ENCODE data around the gene ACTN1.

ACTN1 gene

DNA sequence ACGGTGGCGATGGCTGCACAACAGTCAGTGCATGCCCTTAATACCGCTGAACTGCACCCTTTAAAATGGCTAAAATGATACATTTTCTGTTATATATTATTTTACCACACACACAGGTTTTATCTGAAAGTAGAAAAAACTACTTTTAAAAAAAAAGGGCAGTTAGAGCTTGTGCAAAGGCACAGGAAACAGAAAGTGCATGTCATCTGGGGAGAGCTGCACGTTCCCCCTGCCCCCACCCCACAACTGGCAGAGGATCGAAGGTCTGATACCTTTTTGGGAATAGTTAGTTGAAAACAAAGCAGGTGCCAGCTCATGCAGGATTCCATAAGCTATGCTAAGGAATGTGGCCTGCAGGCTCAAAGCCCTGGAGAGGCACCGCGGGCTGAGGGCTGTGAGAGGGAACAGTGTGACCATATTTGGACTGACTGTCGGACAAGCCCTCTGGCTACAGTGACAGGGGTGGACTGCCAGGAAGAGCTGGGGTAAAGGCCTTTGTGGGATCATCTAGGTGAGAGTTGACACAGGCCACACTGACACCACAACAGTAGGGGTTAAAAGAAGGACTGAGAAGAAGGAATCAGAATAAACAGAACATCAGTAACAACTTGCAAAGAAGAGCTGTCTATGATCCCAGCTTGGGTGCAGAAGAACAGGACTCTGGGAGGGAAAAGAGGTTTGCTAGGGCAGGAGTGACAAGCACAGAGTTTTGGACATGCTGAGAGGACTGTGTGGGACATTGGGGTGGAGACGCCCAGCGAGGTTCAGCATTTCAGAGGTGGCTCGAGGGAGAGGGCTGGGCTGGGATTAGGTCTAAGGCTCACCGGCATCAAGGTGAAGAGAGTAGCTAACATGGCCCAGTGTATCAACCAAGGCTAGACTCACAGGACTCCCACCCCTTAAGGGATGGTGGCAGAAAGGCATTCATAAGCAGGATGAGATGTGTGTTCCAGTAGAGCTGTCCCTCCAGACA is 54.6 kb downstream of the ACTN1 start:
- DNase-seq (ENCODE audit: extremely low spot score, insufficient read length, low read depth) (no peak), FAIRE-seq (no peak)

DNA sequence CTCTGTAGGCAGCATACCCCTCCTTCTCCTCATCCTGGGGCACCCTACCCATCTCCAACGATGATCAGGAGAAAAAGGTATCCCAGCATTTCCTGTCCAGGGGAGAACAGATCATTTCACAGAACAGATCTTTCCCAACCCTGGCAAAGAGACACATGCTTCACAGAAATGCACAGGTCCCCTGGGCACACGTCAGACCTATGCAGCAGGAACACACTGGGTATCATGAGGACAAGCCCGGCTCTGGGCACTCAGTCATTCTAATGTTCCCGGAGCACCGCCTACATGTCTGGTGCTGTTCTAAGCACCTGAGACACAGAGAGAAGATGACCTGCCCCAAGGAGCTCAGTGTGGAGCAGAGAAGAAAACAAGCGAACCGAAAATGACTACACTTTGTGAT is 56.2 kb downstream of the ACTN1 start:
- DNase-seq (ENCODE audit: extremely low spot score, insufficient read length, low read depth) (no peak), FAIRE-seq (no peak)

DNA sequence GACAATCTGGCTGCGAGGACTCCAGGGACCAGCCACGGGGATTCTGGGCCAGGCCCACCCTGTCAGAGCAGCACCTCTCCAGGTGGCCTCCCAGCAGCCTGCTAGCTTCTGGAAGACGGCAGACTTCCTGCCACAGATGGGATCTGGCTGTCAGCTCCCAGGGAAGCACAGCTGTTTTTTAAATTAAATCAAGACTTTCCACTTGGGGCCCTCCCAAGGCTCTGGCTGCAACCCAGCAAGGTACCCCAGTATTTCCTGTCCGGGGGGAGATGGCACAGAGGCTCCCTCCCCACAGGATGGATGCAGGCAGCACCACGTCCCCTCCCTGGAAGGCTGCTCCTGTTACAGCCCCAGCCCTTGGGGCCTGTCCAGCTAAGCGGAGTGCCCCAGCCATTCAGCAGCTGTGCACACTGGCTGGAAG is 56.9 kb downstream of the ACTN1 start:
- FAIRE-seq (no peak), DNase-seq (ENCODE audit: extremely low spot score, insufficient read length, low read depth) (no peak)

DNA sequence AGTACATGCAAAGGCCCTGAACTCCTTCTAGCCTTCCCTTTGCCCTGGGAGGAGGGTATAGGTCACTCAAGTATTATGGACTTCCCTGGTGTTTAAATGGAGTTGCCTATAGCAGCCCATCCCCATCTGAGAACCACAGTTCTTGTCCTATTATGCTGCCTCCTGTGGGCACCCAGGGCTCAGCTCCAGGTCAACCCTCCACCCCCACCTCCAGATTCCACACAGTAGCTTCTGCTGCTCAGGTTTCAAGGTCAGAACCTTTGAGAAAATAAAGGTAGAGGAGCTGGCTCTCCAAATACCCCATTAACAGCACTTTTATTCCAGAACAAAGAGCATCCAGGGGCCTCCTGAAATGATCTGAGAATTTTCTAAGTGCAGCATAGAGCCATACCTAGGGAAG is 57.4 kb downstream of the ACTN1 start:
- DNase-seq (ENCODE audit: extremely low spot score, insufficient read length, low read depth) (no peak), FAIRE-seq (no peak)

DNA sequence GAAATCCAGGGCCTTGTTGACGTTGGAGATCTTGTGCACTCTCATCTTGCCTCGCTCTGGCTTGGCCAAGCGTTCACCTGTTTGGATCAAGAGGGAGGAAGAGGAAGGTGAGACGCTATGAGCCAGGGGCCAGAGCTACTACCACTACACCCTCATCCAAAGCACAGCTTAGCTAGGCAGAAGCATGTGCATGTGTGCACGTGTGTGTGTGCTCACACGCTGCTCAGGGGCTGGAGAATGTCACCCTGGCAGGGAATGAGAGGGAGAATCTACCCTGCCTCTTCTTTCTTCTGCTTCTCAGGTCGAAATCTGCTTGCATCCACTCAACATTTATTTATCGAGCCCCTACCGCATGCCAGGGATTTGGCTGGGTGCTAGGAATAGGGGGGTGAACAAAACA is 58.1 kb downstream of the ACTN1 start:
- no peak for DNase-seq (ENCODE audit: extremely low spot score, insufficient read length, low read depth)
- no peak for FAIRE-seq

DNA sequence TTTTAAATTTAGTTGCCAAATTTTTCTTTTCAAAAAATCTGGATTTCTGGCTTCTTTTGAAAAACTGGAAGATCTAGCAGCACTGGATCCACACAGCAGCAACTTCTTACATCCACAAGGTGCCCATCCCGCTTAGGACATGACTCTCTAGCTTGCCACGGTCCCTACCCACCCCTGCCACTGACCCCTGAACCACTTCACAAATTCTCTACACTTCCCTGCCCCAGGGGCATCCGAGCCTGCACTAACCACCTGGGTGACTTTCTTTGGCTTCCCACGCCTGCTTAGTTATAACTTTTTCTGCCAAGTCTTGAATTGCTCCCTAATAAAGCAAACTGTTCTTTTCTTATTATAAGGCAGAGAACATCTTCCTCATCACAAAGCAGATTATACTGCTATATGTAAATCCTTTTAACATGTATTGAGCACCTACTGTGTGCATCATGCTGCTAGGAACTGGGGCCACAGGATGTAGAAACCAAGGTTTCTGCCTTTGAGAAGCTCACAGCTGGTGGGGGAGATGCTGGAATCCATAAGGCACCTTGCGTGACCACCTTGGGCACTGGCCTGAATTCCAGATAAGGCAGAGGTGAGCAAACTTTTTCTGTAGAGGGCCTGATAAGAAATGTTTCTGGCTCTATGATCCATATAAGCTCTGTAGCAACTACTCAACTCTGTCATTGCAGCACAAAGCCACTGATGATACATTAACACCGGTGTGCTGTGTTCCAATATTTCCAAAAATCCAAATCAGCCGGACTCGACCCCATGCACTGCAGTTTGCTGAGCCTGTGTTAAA is 59.8 kb downstream of the ACTN1 start:
- FAIRE-seq: no peak
- DNase-seq (ENCODE audit: extremely low spot score, insufficient read length, low read depth): no peak

DNA sequence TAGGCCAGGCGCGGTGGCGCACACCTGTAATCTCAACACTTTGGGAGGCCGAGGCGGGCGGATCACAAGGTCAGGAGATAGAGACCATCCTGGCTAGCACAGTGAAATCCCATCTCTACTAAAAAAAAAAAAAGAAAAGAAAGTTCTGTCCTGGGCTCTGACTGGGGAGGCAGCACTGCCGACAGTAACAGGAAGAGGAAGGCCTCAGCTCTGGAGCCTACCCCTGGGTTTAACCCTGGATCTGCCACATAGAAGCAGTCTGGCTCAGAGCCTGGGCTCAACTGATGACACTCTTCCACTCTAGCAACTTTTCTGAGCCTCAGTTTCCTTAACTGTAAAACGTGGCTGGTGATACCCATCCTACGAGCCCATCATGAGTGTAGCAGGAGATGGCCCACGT is 60.5 kb downstream of the ACTN1 start:
- DNase-seq (ENCODE audit: extremely low spot score, insufficient read length, low read depth) (no peak), FAIRE-seq (no peak)

DNA sequence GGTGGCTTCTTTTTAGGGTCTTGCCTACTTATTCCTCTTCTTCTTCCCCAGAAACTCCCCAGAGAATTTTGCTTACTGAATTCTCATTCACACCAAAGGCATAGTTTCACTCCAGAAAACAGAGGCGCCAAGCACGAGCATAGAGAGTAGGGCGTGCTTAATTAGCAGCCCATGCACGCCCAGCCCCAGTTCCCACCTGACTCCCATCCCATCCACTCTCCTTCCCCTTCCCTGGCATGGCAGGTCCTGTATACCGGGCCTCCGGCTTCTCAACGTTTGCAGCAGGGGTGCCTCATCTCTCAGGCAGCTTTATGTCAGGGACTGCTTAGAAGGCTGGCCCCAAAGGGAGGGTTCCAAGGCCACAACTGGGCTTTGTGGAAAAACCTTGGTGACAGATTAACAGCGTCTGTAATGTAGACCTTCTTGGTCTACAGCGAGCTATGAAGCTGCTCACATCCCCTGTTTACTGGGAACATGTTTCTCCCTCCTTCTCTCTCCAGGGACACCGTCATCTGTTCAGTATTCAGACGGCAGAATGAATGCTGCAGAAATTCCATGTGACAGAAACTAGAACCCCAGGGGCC is 62.7 kb downstream of the ACTN1 start:
- no peak for FAIRE-seq
- DNase-seq (ENCODE audit: extremely low spot score, insufficient read length, low read depth): no peak

DNA sequence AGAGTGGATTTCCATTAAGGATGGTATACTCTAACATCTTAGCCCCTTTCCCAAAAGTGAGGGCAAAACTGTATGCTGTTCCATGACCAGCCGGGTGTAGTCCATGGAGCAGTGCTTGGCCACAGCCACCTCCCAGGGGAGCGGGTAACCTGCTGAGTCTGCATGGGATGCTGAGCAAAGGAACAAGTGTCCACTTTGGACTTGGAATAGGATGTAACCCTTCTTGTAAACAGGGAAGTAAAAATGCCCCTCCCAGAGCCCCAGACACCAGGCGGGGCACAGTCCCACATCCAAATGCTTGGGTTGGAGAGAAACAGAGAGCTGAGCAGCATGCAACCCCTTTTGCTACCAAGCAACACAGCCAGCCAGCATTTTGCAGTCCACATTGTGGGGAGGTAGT is 65.6 kb downstream of the ACTN1 start:
- DNase-seq (ENCODE audit: extremely low spot score, insufficient read length, low read depth): no peak
- no peak for FAIRE-seq

DNA sequence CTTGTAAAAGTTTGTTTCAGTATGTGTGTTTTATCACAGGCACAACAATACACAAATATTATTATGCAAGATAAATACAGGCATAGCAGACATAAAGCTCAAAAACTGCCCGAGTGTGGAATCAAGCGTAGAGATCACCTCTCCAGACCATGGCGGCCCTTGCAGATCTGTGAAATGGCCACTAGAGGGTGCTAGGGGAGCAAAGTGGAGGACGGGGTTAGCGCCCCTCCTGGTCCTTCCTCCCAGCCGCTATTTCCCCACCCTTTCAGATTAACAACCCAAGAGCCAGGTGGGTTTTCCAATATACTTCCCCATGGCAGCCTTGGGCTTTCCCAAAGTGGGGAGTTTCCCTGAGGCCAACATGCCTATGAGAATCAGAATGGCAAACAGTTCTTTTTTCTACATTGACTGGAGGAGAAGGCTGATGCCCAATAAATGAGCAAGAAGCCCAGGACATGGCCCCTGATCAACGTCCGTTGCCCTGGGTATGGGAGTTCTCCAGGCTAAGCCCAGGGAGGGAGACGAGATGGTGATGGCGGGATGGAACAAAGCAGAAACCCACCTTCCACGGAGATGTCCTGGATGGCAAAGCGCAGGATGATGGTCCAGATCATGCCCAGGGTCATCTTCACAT is 67.4 kb downstream of the ACTN1 start:
- peak; percentile 80 for FAIRE-seq
- peak; percentile 66 for DNase-seq (ENCODE audit: extremely low spot score, insufficient read length, low read depth)

DNA sequence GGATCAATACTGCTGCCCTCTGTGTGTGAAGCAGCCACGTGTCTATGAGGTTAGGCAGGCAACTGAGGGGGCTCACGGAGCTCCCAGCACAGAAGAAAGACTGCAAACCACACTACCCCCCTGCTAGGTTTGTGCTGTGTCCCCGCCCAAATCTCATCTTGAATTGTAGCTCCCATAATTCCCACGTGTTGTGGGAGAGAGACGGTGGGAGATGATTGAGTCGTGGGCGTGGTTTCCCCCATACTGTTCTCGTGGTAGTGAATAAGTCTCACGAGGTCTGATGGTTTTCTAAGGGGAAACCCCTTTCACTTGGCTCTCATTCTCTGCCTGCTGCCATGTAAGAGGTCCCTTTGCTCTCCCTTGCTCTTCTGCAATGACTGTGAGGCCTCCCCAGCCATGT is 68.6 kb downstream of the ACTN1 start:
- no peak for DNase-seq (ENCODE audit: extremely low spot score, insufficient read length, low read depth)
- FAIRE-seq: no peak

DNA sequence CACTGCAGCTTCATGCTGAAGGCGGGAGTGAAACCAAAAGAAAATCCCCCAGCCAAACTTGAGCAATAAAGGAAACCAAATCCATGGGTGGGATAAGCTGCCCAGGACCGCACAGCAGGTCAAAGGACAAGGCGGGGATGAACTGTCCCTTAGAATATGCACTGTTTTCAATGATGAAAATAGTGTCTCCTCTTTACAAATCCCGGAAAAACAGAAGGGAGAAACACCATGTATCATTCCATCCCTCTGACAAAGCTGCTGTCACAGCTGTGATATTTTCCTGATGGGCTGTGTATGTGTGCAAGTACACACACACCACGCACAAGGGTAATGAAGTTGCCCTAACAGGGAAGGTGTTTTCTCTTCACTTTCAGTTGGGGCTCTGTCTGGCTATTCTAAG is 70.3 kb downstream of the ACTN1 start:
- no peak for DNase-seq (ENCODE audit: extremely low spot score, insufficient read length, low read depth)
- FAIRE-seq: no peak

DNA sequence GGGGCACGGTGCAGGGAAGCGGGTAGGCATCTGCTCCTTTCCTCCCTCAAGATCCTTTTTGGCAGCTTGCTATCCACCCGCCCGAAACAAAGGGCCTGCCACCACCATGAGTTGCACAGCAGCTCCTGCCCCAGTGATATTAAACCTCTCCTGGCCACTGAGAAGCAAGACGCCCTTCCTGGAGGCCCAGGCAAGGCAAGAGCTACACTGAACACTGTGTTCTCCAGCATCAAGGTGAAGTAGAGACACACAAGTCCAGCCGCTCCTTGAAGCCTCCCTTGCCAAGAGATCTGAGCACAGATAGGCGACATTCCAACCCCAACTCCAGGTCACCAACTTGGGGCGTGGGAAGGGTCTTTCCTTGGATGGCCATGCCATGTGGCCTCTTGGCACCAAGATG is 70.9 kb downstream of the ACTN1 start:
- FAIRE-seq: no peak
- no peak for DNase-seq (ENCODE audit: extremely low spot score, insufficient read length, low read depth)

DNA sequence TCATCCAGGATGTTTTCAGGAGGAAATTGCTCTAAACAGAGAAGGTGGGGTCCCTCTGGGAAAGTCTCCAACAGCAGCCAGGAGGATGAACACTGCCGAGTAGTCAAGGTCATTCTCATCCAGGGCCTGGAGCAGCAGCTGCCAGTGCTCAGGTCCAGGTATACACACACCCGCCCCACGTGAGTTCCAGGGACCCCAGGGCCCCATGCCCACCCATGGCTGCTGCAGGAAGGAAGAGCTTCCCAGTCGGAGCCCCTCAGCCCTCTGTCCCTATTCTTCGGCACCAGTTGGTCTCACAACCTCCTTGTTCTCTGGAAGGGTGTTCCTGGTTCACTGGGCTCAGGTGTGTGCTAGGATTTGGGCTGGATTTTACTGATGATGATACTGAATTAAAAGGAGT is 72.7 kb downstream of the ACTN1 start:
- DNase-seq (ENCODE audit: extremely low spot score, insufficient read length, low read depth) (no peak), FAIRE-seq (no peak)

DNA sequence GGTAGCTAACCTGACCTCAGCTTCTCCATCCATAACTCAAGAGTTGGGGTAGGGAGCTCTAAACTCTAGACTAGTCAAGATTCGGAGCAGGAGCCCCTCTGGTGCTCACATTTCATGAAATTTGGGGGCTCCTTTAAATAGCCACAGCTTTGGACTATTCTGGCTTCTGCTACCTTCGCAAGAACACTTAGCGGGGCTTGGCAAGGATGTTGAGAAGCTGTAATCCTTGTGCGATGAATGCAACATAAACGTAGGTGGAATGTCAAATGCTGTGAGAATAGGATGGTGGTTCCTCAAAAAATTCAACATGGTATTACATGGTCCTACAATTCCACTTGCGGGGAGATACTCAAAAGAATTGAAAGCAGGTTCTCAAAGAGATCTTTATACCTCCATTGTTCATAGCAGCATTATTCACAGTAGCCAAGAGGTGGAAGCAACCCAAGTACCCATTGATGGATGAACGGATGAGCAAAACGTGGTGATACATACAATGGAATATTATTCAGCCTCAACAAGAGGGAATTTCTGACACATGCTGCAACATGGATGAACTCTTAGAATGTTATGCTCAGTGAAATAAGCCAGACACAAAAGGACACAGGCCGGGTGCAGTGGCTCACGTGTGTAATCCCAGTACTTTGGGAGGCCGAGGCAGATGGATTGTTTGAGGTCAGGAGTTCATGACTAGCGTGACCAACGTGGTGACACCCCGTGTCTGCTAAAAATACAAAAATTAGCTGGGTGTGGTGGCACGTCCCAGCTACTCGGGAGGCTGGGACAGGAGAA is 73.8 kb downstream of the ACTN1 start:
- no peak for FAIRE-seq
- no peak for DNase-seq (ENCODE audit: extremely low spot score, insufficient read length, low read depth)

DNA sequence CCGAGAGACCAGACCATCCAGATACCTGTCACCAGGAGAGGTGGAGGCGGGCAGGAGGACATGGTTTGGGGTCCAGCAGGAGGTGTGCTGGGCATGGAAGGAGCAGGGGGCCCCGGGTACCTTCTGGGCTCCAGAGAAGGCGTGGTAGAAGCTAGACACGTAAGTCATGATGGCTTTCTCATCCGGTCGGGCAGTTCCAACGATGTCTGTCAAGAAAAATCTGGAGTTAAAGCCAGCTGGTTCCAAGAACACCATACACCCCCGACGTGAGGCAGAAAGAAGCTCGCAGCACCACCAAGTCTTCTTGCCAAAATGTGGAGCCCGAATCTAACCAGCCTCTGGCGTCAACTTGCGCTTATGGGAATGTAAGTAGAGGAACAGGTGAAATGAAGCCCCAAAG is 76.7 kb downstream of the ACTN1 start:
- DNase-seq (ENCODE audit: extremely low spot score, insufficient read length, low read depth): no peak
- no peak for FAIRE-seq

DNA sequence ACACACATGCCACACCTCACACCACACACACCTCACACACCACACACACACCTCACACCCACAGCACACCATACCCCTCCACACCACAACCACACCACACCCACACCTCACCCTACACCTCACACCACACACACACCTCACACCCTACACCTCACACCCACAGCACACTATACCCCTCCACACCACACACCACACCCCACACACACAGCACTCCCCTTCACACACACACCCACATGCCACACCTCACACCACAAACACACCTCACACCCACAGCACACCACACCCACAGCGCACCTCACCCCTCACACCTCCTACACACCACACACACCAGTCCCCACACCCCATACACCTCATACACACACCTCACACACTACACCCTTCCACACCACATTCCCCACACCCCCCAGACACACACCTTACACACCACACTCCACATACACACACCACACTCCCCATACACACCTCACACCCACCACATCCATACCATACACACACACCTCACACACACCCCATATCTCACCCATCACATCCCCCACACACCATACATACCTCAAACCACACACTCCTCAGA is 80.0 kb downstream of the ACTN1 start:
- DNase-seq (ENCODE audit: extremely low spot score, insufficient read length, low read depth): no peak
- no peak for FAIRE-seq

DNA sequence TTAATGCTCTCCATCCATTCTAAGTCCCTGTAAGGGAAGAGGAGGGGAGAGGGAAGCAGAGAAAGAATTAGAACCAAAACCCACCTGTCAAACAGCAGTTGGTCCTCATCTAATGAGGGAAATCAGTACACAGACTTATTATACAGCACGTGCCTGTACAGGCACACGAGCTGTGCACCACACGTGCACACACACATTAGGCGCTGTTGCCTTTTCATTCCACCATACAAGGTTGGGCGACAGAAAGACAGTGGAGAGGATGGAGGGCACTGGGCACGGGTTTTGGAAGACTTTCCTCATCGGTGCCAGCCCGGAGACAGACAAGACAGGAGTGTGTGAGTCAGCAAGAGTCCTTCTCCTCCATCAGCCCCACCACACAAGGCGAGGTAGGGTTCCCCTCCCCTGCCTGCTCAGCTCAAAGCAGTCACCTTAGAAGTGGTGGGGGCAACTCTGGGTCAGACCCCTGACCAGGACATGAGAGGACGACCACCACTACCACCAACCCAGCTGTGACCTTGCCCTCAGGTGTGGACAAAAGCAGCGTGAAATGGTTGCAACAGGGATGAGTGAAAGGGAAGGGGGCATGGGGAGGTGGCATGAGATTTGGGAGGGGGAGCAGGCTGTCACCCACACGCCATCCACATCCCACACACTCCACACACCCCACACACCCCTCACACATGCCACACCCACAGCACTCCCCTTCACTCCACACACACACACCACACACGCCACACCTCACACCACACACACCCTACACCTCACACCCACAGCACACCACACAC is 80.7 kb downstream of the ACTN1 start:
- DNase-seq (ENCODE audit: extremely low spot score, insufficient read length, low read depth) (no peak), FAIRE-seq (no peak)

Data from GM18507 (cell line).